MCF 10A (cell line): ENCODE data around the gene MUC5AC. TPM values are rescaled to one million over a fixed set of nuclear protein-coding genes. Genes with fewer than 3 reads are reported as not detected.
"Not testable (repeated sequence)": the region's sequence is repeated elsewhere in the genome, so short reads cannot be mapped to it uniquely, and the experiment has no call there.

Experiments used
- BruUV-seq: library from RNA; stranded (reverse); fragments of 400-500 nt; replicated peaks from 2 replicates; lab custom pipeline; 2021; lab: Mats Ljungman, UMichigan
- CTCF ChIA-PET: fragments of 300-600 bp; sonication (Branson Sonifier 250); formaldehyde crosslinking; extraction: SDS; loops from one replicate; lab custom pipeline; 2021; ENCODE audit warnings: antibody characterized with exemption, inconsistent platforms; lab: Yijun Ruan, JAX
- POLR2A ChIA-PET: fragments of 300-600, 350-650 bp; sonication (Branson Sonifier 250); formaldehyde crosslinking; extraction: SDS; loops from one replicate; lab custom pipeline; 2020; ENCODE audit warnings: antibody characterized with exemption, inconsistent platforms; lab: Yijun Ruan, JAX
- DNase-seq: peaks from one replicate; pipeline ENCODE4 v3.0.0-alpha.2; 2018; ENCODE audit not compliant: unreplicated experiment
- H3K27ac Mint-ChIP-seq: one replicate; pipeline ENCODE4 v1.8.0; 2022; ENCODE audit warnings: mild to moderate bottlenecking, low read depth, mixed read lengths; ENCODE audit not compliant: unreplicated experiment
- H3K27me3 Mint-ChIP-seq: one replicate; pipeline ENCODE4 v1.8.0; 2022; ENCODE audit warnings: mixed read lengths; ENCODE audit not compliant: insufficient read depth, unreplicated experiment
- H3K36me3 Mint-ChIP-seq: one replicate; pipeline ENCODE4 v1.8.0; 2022; ENCODE audit warnings: mild to moderate bottlenecking, moderate library complexity, mixed read lengths; ENCODE audit not compliant: insufficient read depth, unreplicated experiment
- H3K4me1 Mint-ChIP-seq: one replicate; pipeline ENCODE4 v1.8.0; 2022; ENCODE audit warnings: mixed read lengths; ENCODE audit not compliant: insufficient read depth, unreplicated experiment
- H3K4me3 Mint-ChIP-seq: one replicate; pipeline ENCODE4 v1.8.0; 2022; ENCODE audit warnings: mild to moderate bottlenecking, moderate library complexity, mixed read lengths; ENCODE audit not compliant: unreplicated experiment
- H3K9me3 Mint-ChIP-seq: one replicate; pipeline ENCODE4 v1.8.0; 2022; ENCODE audit warnings: mixed read lengths; ENCODE audit not compliant: unreplicated experiment
- CTCF ChIP-seq: fragments of 200-600 bp; IDR thresholded peaks from one replicate; pipeline ENCODE4 v1.8.0; 2022; ENCODE audit warnings: antibody characterized with exemption, mild to moderate bottlenecking; ENCODE audit not compliant: unreplicated experiment
- intact Hi-C: fragments of 100-400 bp; cut with micrococcal nuclease; formaldehyde crosslinking; loops from 2 replicates; pipeline ENCODE4 v1.14.1; 2022
- total RNA-seq: library from RNA; stranded (reverse); gene quantifications from 2 replicates; pipeline ENCODE4 v1.2.3, GENCODE V29; 2022

Gene MUC5AC
- total RNA-seq, 1 experiment from 2014 or later: not detected

- Mint-ChIP-seq H3K9me3 (no peaks in the 10 kb centered on the region), H3K36me3 (no peaks in the 10 kb centered on the region), H3K27ac (no peak overlapping the region), H3K4me1 (peaks cover 6% of the 10 kb centered on the region), H3K27me3 (peaks cover 23% of the 10 kb centered on the region), H3K4me3 (no peak overlapping the region)
- CTCF ChIA-PET: interaction anchor here (0.7 kb wide), 3 partner anchors 9 to 916 kb away, joined by 3 to 5 read pairs (median 4); no protein-coding TSS in a partner anchor
- BruUV-seq: no TSS peak
- intact Hi-C loops: loop anchor here (5.0 to 10.0 kb wide), 2 partner anchors 91 to 404 kb away; no protein-coding TSS in a partner anchor
- no peak for TF ChIP-seq CTCF
- DNase-seq: no peak
- POLR2A ChIA-PET: interaction anchor here (0.6 kb wide), 1 partner anchor 17 kb away, joined by 3 read pairs; no protein-coding TSS in a partner anchor
These were observed 44.1 kb upstream of the MUC5AC start for GRCh38 chr11:1113405-1114201.

- H3K36me3 Mint-ChIP-seq, DNase-seq, H3K27ac Mint-ChIP-seq, BruUV-seq, CTCF ChIA-PET, H3K9me3 Mint-ChIP-seq, H3K4me1 Mint-ChIP-seq, H3K4me3 Mint-ChIP-seq, POLR2A ChIA-PET: not testable (repeated sequence)
- intact Hi-C loops: loop anchor here (10.0 kb wide), 1 partner anchor 90 kb away; no protein-coding TSS in a partner anchor
- peaks cover 23% of the 10 kb centered on the region for H3K27me3 Mint-ChIP-seq
These were observed 42.5 kb upstream of the MUC5AC start for GRCh38 chr11:1115292-1115691.

GRCh38 chr11:1116104-1116503, 41.6 kb upstream of the MUC5AC start:
- intact Hi-C loops: loop anchor here (10.0 kb wide), 1 partner anchor 89 kb away; no protein-coding TSS in a partner anchor
- no peak overlapping the region for H3K27ac Mint-ChIP-seq
- no peak overlapping the region for H3K4me3 Mint-ChIP-seq
- POLR2A ChIA-PET: interaction anchor here (0.7 kb wide), 1 partner anchor 245 kb away, joined by 3 read pairs; no protein-coding TSS in a partner anchor
- no peak for TF ChIP-seq CTCF
- no peaks in the 10 kb centered on the region for H3K36me3 Mint-ChIP-seq
- CTCF ChIA-PET: no interaction called here
- H3K9me3 Mint-ChIP-seq: no peaks in the 10 kb centered on the region
- peaks cover 6% of the 10 kb centered on the region for H3K4me1 Mint-ChIP-seq
- no peak for DNase-seq
- H3K27me3 Mint-ChIP-seq: peaks cover 23% of the 10 kb centered on the region
- BruUV-seq: no TSS peak

- Mint-ChIP-seq H3K9me3 (no peaks in the 10 kb centered on the region), H3K4me3 (no peak overlapping the region), H3K36me3 (no peaks in the 10 kb centered on the region), H3K27me3 (peaks cover 24% of the 10 kb centered on the region), H3K27ac (no peak overlapping the region), H3K4me1 (peaks cover 6% of the 10 kb centered on the region)
- ChIA-PET POLR2A (interaction anchor here (0.7 kb wide), 1 partner anchor 246 kb away, joined by 3 read pairs; no protein-coding TSS in a partner anchor), CTCF (interaction anchor here (0.6 kb wide), 1 partner anchor 138 kb away, joined by 3 read pairs; no protein-coding TSS in a partner anchor)
- intact Hi-C loops: loop anchor here (10.0 kb wide), 1 partner anchor 88 kb away; no protein-coding TSS in a partner anchor
- DNase-seq: no peak
- BruUV-seq: no TSS peak
- no peak for TF ChIP-seq CTCF
These were observed 40.9 kb upstream of the MUC5AC start for GRCh38 chr11:1116666-1117390.
